HepG2 (cell line): Measurements from ENCODE around the gene NKX2-2. TPM values are rescaled to one million over a fixed set of nuclear protein-coding genes. Genes with fewer than 3 reads are reported as not detected.

Experiments used
- ARID5B ChIP-seq: IDR thresholded peaks from 2 replicates; pipeline ENCODE4 v1.4.0; 2020; ENCODE audit warnings: mild to moderate bottlenecking, missing genetic modification reagents
- BCL6 ChIP-seq: IDR thresholded peaks from 2 replicates; pipeline ENCODE4 v1.6.1; 2016; ENCODE audit warnings: missing genetic modification reagents, missing compliant biosample characterization
- CAMTA2 ChIP-seq: sonication (generic); formaldehyde crosslinking; IDR thresholded peaks from 2 replicates; pipeline ENCODE4 v1.4.0; 2020; ENCODE audit warnings: mild to moderate bottlenecking, missing genetic modification reagents, borderline replicate concordance
- FOSL2 ChIP-seq: sonication (generic); formaldehyde crosslinking; IDR thresholded peaks from 2 replicates; pipeline ENCODE4 v1.4.0; 2020; ENCODE audit warnings: missing genetic modification reagents
- FOXO1 ChIP-seq: sonication (generic); formaldehyde crosslinking; IDR thresholded peaks from 2 replicates; pipeline ENCODE4 v1.4.0; 2020; ENCODE audit warnings: missing genetic modification reagents
- GATAD2A ChIP-seq: IDR thresholded peaks from 2 replicates; pipeline ENCODE4 v1.6.1; 2016
- HDAC2 ChIP-seq: sonication (generic); formaldehyde crosslinking; IDR thresholded peaks from 2 replicates; pipeline ENCODE4 v1.4.0; 2020; ENCODE audit warnings: missing genetic modification reagents
- HMG20B ChIP-seq: conservative IDR thresholded peaks from 2 replicates; pipeline ENCODE4 v1.6.1; 2016; ENCODE audit warnings: missing genetic modification reagents, missing compliant biosample characterization
- KAT8 ChIP-seq: IDR thresholded peaks from 2 replicates; pipeline ENCODE4 v1.6.1; 2016; ENCODE audit warnings: missing genetic modification reagents, missing compliant biosample characterization
- MAX ChIP-seq: IDR thresholded peaks from 2 replicates; pipeline ENCODE4 v1.6.1; 2012; ENCODE audit warnings: inconsistent platforms
- MXI1 ChIP-seq: IDR thresholded peaks from 3 replicates; pipeline ENCODE4 v1.6.1; 2012; ENCODE audit warnings: low read depth, low read length, inconsistent platforms, borderline replicate concordance
- PATZ1 ChIP-seq: sonication (generic); formaldehyde crosslinking; IDR thresholded peaks from 2 replicates; pipeline ENCODE4 v1.4.0; 2020; ENCODE audit warnings: missing genetic modification reagents
- SAP130 ChIP-seq: IDR thresholded peaks from 2 replicates; pipeline ENCODE4 v1.6.1; 2016; ENCODE audit warnings: low read depth
- SOX6 ChIP-seq, 2 experiments: fragments of 450-650 bp in 1 of 2; sonication (generic) in 1 of 2; formaldehyde crosslinking in 1 of 2; IDR thresholded peaks; 2 replicates each; pipeline versions ENCODE4 v1.4.0 to v1.6.1; 2017 to 2020; ENCODE audit warnings: antibody characterized with exemption in 1 of 2, mild to moderate bottlenecking in 1 of 2, missing genetic modification reagents in 1 of 2
- THRA ChIP-seq: sonication (generic); formaldehyde crosslinking; IDR thresholded peaks from 2 replicates; pipeline ENCODE4 v1.4.0; 2020; ENCODE audit warnings: missing genetic modification reagents, borderline replicate concordance
- ZBTB42 ChIP-seq: sonication (generic); formaldehyde crosslinking; IDR thresholded peaks from 2 replicates; pipeline ENCODE4 v1.5.0; 2020; ENCODE audit warnings: mild to moderate bottlenecking, missing genetic modification reagents
- ZC3H13 ChIP-seq: sonication (generic); formaldehyde crosslinking; IDR thresholded peaks from 2 replicates; pipeline ENCODE4 v1.8.1; 2023; ENCODE audit warnings: mild to moderate bottlenecking, missing genetic modification reagents, moderate library complexity
- ZNF605 ChIP-seq: sonication (generic); formaldehyde crosslinking; IDR thresholded peaks from 2 replicates; pipeline ENCODE4 v1.8.0; 2022; ENCODE audit warnings: mild to moderate bottlenecking, missing genetic modification reagents
- ZNF614 ChIP-seq: IDR thresholded peaks from 2 replicates; pipeline ENCODE4 v1.6.1; 2018; ENCODE audit warnings: missing biosample characterization, missing genetic modification reagents, inconsistent platforms, borderline replicate concordance
- polyA plus RNA-seq, 8 experiments: library from polyadenylated mRNA; depleted of rRNA in 3 of 8; stranded (reverse) in 7 of 8; unstranded in 1 of 8; fragments of >200 nt; fragmentation: Illumina TruSeq in 4 of 8; extraction: Trizol in 4 of 8; gene quantifications; 2 replicates each; pipeline versions ENCODE4 v1.2.1 to v1.2.3, GENCODE V29; 2011 to 2016; ENCODE audit warnings: low read depth in 4 of 8, missing spikeins in 1 of 8, mixed read lengths in 1 of 8; ENCODE audit not compliant: insufficient read depth in 1 of 8
- total RNA-seq, 5 experiments: library from RNA; depleted of rRNA; stranded (reverse); fragments of >200 nt; fragmentation: Illumina TruSeq; extraction: Trizol; gene quantifications; 2 replicates each; pipeline ENCODE4 v1.2.3, GENCODE V29; 2016; ENCODE audit warnings: low read depth in 1 of 5
- TF ChIP-seq, protein P1 (sequence below): sonication (generic); formaldehyde crosslinking; IDR thresholded peaks from 2 replicates; pipeline ENCODE4 v1.5.0; 2020; ENCODE audit warnings: mild to moderate bottlenecking, missing genetic modification reagents, moderate library complexity

NKX2-2 gene
- total and polyA plus RNA-seq, 2 of the 13 experiments (the other 11 are each of a cell fraction or from before 2014, with no cell fraction given): not detected

- TF ChIP-seq THRA (CRISPR knock-in tag) (peak; percentile 33; the same call in 1 of the 2 replicates), PATZ1 (CRISPR knock-in tag) (peak; percentile 61; the same call in 1 of the 2 replicates), CAMTA2 (CRISPR knock-in tag) (no peak), HDAC2 (peak; percentile 26; the same call in 1 of the 2 replicates), HMG20B (CRISPR knock-in tag) (peak; percentile 57; the same call in 1 of the 2 replicates), GATAD2A (peak; percentile 77), ZBTB42 (0 out of 2 replicates have a peak, but pooled peaks have one; percentile 49), MAX (peak; percentile 69), MXI1 (peak; percentile 37; the same call in 1 of the 3 replicates), ZC3H13 (CRISPR knock-in tag) (no peak), ZNF605 (CRISPR knock-in tag) (0 out of 2 replicates have a peak, but pooled peaks have one; percentile 54), SAP130 (peak; percentile 58), FOXO1 (CRISPR knock-in tag) (peak; percentile 63), FOSL2 (CRISPR knock-in tag) (peak; percentile 28; the same call in 1 of the 2 replicates), KAT8 (CRISPR knock-in tag) (peak; percentile 36; the same call in 1 of the 2 replicates), ZNF614 (CRISPR knock-in tag) (0 out of 2 replicates have a peak, but pooled peaks have one; percentile 27), BCL6 (CRISPR knock-in tag) (peak; percentile 59; the same call in 1 of the 2 replicates), ARID5B (CRISPR knock-in tag) (peak; percentile 66; the same call in 1 of the 2 replicates), SOX6 (IDR thresholded peaks at IDR 0.05) (no peak), SOX6 (CRISPR knock-in tag; IDR thresholded peaks at IDR 0.05) (peak; percentile 92)
- TF ChIP-seq, protein P1, sequence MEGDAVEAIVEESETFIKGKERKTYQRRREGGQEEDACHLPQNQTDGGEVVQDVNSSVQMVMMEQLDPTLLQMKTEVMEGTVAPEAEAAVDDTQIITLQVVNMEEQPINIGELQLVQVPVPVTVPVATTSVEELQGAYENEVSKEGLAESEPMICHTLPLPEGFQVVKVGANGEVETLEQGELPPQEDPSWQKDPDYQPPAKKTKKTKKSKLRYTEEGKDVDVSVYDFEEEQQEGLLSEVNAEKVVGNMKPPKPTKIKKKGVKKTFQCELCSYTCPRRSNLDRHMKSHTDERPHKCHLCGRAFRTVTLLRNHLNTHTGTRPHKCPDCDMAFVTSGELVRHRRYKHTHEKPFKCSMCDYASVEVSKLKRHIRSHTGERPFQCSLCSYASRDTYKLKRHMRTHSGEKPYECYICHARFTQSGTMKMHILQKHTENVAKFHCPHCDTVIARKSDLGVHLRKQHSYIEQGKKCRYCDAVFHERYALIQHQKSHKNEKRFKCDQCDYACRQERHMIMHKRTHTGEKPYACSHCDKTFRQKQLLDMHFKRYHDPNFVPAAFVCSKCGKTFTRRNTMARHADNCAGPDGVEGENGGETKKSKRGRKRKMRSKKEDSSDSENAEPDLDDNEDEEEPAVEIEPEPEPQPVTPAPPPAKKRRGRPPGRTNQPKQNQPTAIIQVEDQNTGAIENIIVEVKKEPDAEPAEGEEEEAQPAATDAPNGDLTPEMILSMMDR (CRISPR knock-in tag): peak; percentile 76
Observed at GRCh38 chr20:21529863-21530262, 16.0 kb upstream of the NKX2-2 start (continued).
